Esophagus squamous epithelium (tissue), 4 donors: Measurements from ENCODE around the gene HACD2.

Experiments used
- CTCF ChIP-seq, 6 experiments: fragments of 450-650 bp in 4 of 6; fragments of 200-600 bp in 2 of 6; sonication (generic) in 2 of 6; IDR thresholded peaks; one replicate each; pipeline ENCODE4 v1.5.1; 2016 to 2019; ENCODE audit warnings: antibody characterized with exemption in 6 of 6, mild to moderate bottlenecking in 4 of 6, moderate library complexity in 4 of 6
- POLR2A ChIP-seq, 4 donors: fragments of 450-650 bp; IDR thresholded peaks; one replicate each; pipeline ENCODE4 v1.6.1; 2017; ENCODE audit warnings: antibody characterized with exemption in 4 of 4, mild to moderate bottlenecking in 4 of 4, moderate library complexity in 3 of 4

GRCh38 chr3:123618768-123619484 lies 34.1 kb upstream of the HACD2 start:
- no peak for TF ChIP-seq CTCF (IDR thresholded peaks at IDR 0.05)
- TF ChIP-seq POLR2A (IDR thresholded peaks at IDR 0.05), result no peak
